ENCODE measurements around the gene FUT6.

The FUT6 gene

DNA sequence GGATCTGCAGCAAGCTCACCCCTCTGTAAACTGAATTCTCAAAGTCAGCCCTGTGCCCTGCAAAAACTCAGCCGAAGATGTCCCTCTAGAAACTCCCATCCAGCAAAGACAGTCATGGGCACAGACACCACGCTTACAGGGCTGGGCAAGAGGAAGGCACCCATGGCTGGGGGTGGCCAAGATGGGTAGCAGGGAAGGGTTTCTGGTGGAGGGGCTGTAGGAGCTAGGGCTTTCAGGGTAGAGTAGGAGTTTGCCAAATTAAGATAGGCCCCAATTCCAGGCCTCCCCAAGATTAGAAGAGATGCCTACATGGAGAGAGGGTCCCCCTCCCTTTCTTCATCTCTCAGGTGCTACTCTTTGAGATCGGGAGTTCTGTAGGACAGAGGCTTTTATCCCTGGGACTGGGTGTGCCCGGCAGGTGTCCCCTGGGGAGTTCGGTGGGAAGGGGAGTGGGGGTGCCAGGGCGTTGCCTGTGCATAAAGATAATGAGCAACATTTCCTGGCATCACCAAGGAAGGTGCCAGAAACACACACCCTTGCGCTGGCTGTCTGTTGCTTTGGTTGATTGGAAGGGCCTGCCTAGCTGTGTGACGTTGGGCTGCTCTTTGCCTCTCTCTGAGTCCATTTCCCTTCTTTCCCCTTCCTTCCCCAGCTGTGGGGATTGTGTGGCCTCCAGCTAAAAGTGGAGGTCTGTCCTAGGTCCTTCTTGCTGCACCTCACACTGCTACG is 25.2 kb downstream of the FUT6 start:
- ChIA-PET POLR2A (no interaction called here), CTCF (interaction anchor here (4.5 kb wide), 1 partner anchor 10 kb away, joined by 27 read pairs; the partner anchor contains the start of gene NRTN)
- no peak overlapping the region for H3K4me3 ChIP-seq (ENCODE audit: low read depth, low read length)
- TF ChIP-seq, protein P1, sequence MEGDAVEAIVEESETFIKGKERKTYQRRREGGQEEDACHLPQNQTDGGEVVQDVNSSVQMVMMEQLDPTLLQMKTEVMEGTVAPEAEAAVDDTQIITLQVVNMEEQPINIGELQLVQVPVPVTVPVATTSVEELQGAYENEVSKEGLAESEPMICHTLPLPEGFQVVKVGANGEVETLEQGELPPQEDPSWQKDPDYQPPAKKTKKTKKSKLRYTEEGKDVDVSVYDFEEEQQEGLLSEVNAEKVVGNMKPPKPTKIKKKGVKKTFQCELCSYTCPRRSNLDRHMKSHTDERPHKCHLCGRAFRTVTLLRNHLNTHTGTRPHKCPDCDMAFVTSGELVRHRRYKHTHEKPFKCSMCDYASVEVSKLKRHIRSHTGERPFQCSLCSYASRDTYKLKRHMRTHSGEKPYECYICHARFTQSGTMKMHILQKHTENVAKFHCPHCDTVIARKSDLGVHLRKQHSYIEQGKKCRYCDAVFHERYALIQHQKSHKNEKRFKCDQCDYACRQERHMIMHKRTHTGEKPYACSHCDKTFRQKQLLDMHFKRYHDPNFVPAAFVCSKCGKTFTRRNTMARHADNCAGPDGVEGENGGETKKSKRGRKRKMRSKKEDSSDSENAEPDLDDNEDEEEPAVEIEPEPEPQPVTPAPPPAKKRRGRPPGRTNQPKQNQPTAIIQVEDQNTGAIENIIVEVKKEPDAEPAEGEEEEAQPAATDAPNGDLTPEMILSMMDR (IDR thresholded peaks at IDR 0.05; ENCODE audit: insufficient read depth, low read length, missing control alignments), result no peak
- no peak for DNase-seq (ENCODE audit: low read depth, low spot score)

DNA sequence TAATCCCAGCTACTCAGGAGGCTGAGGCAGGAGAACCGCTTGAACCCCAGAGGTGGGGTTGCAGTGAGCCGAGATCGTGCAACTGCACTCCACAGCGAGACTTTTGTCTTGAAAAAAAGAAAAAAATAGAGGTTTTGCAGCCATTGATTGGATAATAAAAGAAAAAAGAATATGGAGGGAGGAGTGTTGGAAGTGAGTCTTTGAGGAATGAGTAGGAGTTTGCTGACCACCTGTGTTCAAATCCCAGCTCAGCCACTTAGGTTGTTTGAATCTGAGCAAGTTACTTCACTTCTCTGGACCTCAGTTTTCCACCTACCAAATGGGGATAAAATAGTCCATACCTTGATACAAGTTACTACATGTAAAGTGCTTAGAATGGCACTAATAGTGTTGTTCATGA is 28.4 kb downstream of the FUT6 start:
- ChIA-PET CTCF (interaction anchor here (0.8 kb wide), 1 partner anchor 12 kb away, joined by 3 read pairs; no protein-coding TSS in a partner anchor), POLR2A (no interaction called here)
- no peak overlapping the region for H3K4me3 ChIP-seq (ENCODE audit: low read depth, low read length)
- TF ChIP-seq, protein P1 (IDR thresholded peaks at IDR 0.05; ENCODE audit: insufficient read depth, low read length, missing control alignments), result no peak
- no peak for DNase-seq (ENCODE audit: low read depth, low spot score)

DNA sequence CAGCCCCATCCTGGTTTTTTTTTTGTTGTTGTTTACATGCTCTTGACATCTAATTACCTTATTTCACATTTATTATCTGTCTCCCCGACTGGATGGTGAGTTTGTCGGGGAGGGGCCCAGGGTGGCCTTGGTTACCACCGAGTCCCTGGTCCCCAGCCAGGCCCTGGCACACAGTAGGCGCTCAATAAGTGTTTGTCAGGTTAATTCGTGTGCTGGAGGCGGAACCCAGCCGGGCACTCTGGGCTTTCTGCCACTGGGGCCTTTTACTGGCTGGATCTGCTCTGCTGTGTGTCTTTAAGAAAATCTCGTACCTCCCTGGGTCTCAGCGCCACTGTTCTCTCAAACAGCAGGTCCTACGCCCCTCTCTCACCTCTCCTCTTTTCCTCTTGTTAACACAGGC is 30.0 kb downstream of the FUT6 start:
- CTCF ChIA-PET, result no interaction called here
- no peak overlapping the region for H3K4me3 ChIP-seq (ENCODE audit: low read depth, low read length)
- TF ChIP-seq, protein P1 (IDR thresholded peaks at IDR 0.05; ENCODE audit: insufficient read depth, low read length, missing control alignments), result no peak
- DNase-seq (ENCODE audit: low read depth, low spot score), result no peak
- POLR2A ChIA-PET, result no interaction called here

GRCh38 chr19:5809053-5809452 is 30.4 kb downstream of the FUT6 start:
- TF ChIP-seq, protein P1 (IDR thresholded peaks at IDR 0.05; ENCODE audit: insufficient read depth, low read length, missing control alignments), result no peak
- no peak overlapping the region for H3K4me3 ChIP-seq (ENCODE audit: low read depth, low read length)
- DNase-seq (ENCODE audit: low read depth, low spot score), result no peak
- ChIA-PET CTCF (interaction anchor here (0.8 to 3.3 kb wide), 5 partner anchors 15 to 229 kb away, joined by 3 to 12 read pairs (median 7); partner anchors contain the start of genes FUT3 and NDUFA11), POLR2A (no interaction called here)

DNA sequence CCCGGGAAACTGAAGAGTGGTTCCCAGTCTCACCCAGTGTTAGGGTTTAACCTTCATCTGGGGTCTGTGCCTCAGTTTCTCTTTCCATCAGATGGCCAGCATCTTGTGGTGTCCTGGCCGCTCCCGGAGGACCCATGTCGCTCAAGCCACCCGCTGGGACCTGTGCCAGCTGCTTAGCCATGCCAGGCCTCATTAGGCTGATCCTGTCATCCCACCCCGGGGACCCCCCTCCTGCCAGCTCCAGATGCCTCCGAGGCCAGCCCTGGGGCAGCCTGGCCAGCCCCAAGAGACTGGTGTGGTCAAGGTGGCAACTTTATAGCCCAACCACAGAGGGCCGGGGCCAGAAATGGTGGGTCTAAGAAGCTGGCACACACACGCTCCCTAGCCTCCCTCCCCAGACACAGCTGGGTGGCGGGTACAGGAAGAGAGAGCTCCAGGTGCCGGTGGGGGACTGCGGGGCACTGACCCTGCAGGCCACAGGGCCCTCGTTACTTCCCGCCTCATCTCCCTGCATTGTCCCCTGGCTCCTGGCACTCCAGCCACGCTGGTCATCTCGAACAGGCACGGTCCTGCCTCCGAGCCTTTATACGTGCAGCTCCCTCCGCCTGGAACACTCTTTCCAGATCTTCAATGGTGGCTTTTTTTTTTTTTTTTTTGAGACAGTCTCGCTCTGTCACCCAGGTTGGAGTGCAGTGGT is 31.2 kb downstream of the FUT6 start:
- no peak overlapping the region for H3K4me3 ChIP-seq (ENCODE audit: low read depth, low read length)
- TF ChIP-seq, protein P1 (IDR thresholded peaks at IDR 0.05; ENCODE audit: insufficient read depth, low read length, missing control alignments), result no peak
- CTCF ChIA-PET, result interaction anchor here (0.8 to 3.3 kb wide), 7 partner anchors 14 to 230 kb away, joined by 3 to 12 read pairs (median 5); partner anchors contain the start of genes FUT3 and NDUFA11
- POLR2A ChIA-PET, result no interaction called here
- no peak for DNase-seq (ENCODE audit: low read depth, low spot score)

DNA sequence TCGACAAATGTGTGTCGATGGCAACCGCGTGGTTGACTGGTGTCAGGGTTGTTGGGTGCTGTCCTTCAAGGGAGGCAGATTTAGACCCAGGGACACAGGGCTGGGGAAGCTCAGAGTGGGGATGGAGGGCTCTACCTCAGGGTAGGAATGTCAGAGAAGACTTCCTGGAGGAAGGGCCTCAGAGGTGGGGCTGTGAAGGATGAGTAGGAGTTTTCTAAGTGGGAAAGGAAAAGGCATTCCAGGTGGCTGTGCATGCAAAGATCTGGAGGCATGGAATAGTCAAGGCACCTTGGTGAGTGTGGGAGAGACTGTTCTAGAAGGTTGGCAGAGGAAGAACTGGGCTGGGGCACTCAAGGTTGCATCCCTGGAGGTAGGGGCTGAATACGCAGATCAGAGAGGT is 32.6 kb downstream of the FUT6 start:
- no peak overlapping the region for H3K4me3 ChIP-seq (ENCODE audit: low read depth, low read length)
- no peak for DNase-seq (ENCODE audit: low read depth, low spot score)
- CTCF ChIA-PET, result interaction anchor here (1.1 to 3.3 kb wide), 7 partner anchors 11 to 215 kb away, joined by 4 to 12 read pairs (median 5); partner anchors contain the start of gene NDUFA11
- POLR2A ChIA-PET, result no interaction called here
- TF ChIP-seq, protein P1 (IDR thresholded peaks at IDR 0.05; ENCODE audit: insufficient read depth, low read length, missing control alignments), result no peak

All from AG04449 (cell line).